ENCODE results near the gene COL8A1. TPM values are rescaled to one million over a fixed set of nuclear protein-coding genes. Genes with fewer than 3 reads are reported as not detected.

Gene COL8A1
- total RNA-seq, 1 experiment from 2014 or later: 24.3 TPM

GRCh38 chr3:99843590-99844258 lies 205.3 kb downstream of the COL8A1 start:
- no peak for DNase-seq (ENCODE audit: low spot score)

GRCh38 chr3:99845331-99845730 lies 206.9 kb downstream of the COL8A1 start:
- DNase-seq (ENCODE audit: low spot score): no peak

DNA sequence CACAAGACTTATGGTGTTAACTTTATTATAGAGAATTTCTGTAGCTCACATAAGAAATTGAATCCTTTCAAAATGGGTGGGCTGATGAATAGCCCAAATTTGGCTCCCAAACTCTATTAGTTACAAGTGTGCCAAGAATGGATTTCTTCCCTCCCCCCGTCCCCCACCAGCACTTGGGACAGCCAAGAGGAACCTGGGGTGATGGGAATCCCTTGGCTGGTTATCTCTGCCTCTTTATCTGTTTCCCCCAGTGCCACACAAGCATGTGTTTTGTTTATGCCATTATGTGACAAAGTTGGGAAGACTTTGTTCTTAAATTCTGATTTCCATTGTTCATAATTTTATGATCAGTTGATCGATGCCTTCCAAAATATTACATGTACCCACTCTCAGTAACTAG lies 207.6 kb downstream of the COL8A1 start:
- DNase-seq (ENCODE audit: low spot score): no peak

GRCh38 chr3:99846477-99847160 lies 208.2 kb downstream of the COL8A1 start:
- no peak for DNase-seq (ENCODE audit: low spot score)

- no peak for DNase-seq (ENCODE audit: low spot score)
Observed at GRCh38 chr3:99848433-99848832, 210.0 kb downstream of the COL8A1 start.

Other genes with a start within 250 kb of the COL8A1 start
- 39.3 and 40.2 TPM in 2 replicates for gene CMSS1, start 179.3 kb downstream of the COL8A1 start, total RNA-seq (2014; rRNA removed; shearing (Covaris generic))

Data from H4 (cell line).